ENCODE measurements around the gene ANKS1B. TPM values are rescaled to one million over a fixed set of nuclear protein-coding genes. Genes with fewer than 3 reads are reported as not detected.

ANKS1B gene
- total RNA-seq, 1 donor from 2014 or later = 11.3 TPM

DNA sequence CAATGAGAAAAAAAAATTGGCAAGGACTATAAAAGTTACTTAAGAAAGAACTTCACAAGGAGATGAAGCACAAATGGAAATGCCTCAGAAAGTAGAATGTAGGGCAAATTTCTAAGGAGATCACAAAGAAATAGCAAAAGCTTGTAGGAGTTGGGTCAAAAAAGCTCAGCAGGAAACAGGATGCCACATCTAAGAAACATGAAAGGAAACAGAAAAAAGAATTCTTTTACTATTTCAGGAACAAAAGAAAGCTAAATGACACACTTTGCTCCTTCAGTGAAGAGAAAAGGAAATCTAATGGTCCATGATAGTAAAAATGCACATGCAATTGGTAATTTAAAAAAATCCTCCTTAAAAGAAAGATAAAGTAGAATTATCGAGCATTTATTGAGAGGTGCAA, 789.3 kb downstream of the ANKS1B start:
- Mint-ChIP-seq H3K27ac (ENCODE audit: unreplicated experiment) (no peak overlapping the region), H3K9me3 (ENCODE audit: unreplicated experiment) (no peaks in the 10 kb centered on the region), H3K36me3 (ENCODE audit: unreplicated experiment) (no peaks in the 10 kb centered on the region), H3K4me1 (ENCODE audit: low read depth, unreplicated experiment) (no peaks in the 10 kb centered on the region), H3K4me3 (ENCODE audit: unreplicated experiment) (no peak overlapping the region), H3K27me3 (ENCODE audit: unreplicated experiment) (no peaks in the 10 kb centered on the region)
- TF ChIP-seq, protein P1, sequence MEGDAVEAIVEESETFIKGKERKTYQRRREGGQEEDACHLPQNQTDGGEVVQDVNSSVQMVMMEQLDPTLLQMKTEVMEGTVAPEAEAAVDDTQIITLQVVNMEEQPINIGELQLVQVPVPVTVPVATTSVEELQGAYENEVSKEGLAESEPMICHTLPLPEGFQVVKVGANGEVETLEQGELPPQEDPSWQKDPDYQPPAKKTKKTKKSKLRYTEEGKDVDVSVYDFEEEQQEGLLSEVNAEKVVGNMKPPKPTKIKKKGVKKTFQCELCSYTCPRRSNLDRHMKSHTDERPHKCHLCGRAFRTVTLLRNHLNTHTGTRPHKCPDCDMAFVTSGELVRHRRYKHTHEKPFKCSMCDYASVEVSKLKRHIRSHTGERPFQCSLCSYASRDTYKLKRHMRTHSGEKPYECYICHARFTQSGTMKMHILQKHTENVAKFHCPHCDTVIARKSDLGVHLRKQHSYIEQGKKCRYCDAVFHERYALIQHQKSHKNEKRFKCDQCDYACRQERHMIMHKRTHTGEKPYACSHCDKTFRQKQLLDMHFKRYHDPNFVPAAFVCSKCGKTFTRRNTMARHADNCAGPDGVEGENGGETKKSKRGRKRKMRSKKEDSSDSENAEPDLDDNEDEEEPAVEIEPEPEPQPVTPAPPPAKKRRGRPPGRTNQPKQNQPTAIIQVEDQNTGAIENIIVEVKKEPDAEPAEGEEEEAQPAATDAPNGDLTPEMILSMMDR (IDR thresholded peaks at IDR 0.05; ENCODE audit: partially characterized antibody, unreplicated experiment) = no peak
- DNase-seq = no peak

DNA sequence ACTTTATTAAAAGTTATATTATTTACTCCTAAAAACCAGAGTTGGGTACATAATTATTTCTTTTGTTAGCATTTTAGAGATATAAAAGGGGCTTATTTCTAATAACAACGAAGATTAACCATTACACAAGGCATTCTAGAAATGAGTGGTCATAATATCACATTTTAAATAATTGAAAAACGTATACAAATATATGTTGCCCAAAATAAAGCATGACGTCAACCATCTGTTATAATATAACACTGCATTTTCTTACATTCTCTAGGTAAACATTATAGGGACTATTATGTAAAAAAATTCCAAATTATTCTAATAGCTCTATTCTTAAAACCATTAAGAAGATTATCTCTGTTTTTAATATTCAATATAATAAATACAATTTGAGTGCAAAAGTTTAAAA, 792.2 kb downstream of the ANKS1B start:
- H3K27me3 Mint-ChIP-seq (ENCODE audit: unreplicated experiment) = no peaks in the 10 kb centered on the region
- H3K9me3 Mint-ChIP-seq (ENCODE audit: unreplicated experiment) = no peaks in the 10 kb centered on the region
- TF ChIP-seq, protein P1 (IDR thresholded peaks at IDR 0.05; ENCODE audit: partially characterized antibody, unreplicated experiment) = no peak
- no peak overlapping the region for H3K4me3 Mint-ChIP-seq (ENCODE audit: unreplicated experiment)
- no peak for DNase-seq
- H3K36me3 Mint-ChIP-seq (ENCODE audit: unreplicated experiment) = no peaks in the 10 kb centered on the region
- no peak overlapping the region for H3K27ac Mint-ChIP-seq (ENCODE audit: unreplicated experiment)
- H3K4me1 Mint-ChIP-seq (ENCODE audit: low read depth, unreplicated experiment) = no peaks in the 10 kb centered on the region

DNA sequence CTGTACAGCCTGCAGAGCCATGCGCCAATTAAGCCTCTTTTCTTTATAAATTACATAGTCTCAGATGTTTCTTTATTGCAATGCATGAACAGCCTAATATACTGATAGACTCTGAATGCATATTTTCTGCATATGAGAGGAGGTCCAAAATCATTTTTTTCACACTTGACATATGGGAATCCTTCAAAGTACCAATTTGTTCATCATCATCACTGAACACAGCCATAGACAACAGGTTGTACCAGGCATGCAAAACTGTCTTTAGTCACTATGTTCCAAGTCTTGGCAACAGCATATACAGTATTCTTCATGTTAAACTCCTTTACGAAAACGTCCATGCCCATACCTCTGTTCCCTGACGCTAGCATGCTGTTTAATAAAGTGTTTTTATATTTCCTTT, 807.9 kb downstream of the ANKS1B start:
- no peaks in the 10 kb centered on the region for H3K27me3 Mint-ChIP-seq (ENCODE audit: unreplicated experiment)
- H3K36me3 Mint-ChIP-seq (ENCODE audit: unreplicated experiment) = no peaks in the 10 kb centered on the region
- H3K9me3 Mint-ChIP-seq (ENCODE audit: unreplicated experiment) = peaks cover 4% of the 10 kb centered on the region
- TF ChIP-seq, protein P1 (IDR thresholded peaks at IDR 0.05; ENCODE audit: partially characterized antibody, unreplicated experiment) = no peak
- H3K4me3 Mint-ChIP-seq (ENCODE audit: unreplicated experiment) = no peak overlapping the region
- no peak overlapping the region for H3K27ac Mint-ChIP-seq (ENCODE audit: unreplicated experiment)
- no peaks in the 10 kb centered on the region for H3K4me1 Mint-ChIP-seq (ENCODE audit: low read depth, unreplicated experiment)
- no peak for DNase-seq

DNA sequence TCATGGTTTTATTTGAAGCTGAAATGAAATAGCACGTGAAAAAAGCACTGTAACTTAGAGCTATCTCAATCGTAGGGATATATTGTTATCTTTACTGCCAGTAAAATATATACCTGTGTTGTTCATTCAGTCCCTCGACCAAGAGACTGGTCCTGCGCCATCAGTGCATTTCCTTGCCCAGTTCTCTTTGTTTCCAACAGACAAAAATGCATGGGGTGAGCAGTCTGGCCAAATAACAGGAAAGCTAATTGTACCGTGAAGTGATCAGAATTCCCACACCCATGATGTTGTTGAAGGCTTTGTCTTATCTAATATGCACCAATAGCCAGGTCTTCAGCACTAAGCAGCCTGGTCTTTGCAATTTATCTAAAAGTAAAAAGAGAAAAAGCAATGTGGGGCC, 814.3 kb downstream of the ANKS1B start:
- no peak for DNase-seq
- Mint-ChIP-seq H3K4me1 (ENCODE audit: low read depth, unreplicated experiment) (no peaks in the 10 kb centered on the region), H3K27me3 (ENCODE audit: unreplicated experiment) (no peaks in the 10 kb centered on the region), H3K4me3 (ENCODE audit: unreplicated experiment) (no peak overlapping the region), H3K36me3 (ENCODE audit: unreplicated experiment) (no peaks in the 10 kb centered on the region), H3K9me3 (ENCODE audit: unreplicated experiment) (peaks cover 1% of the 10 kb centered on the region), H3K27ac (ENCODE audit: unreplicated experiment) (no peak overlapping the region)
- TF ChIP-seq, protein P1 (IDR thresholded peaks at IDR 0.05; ENCODE audit: partially characterized antibody, unreplicated experiment) = no peak

DNA sequence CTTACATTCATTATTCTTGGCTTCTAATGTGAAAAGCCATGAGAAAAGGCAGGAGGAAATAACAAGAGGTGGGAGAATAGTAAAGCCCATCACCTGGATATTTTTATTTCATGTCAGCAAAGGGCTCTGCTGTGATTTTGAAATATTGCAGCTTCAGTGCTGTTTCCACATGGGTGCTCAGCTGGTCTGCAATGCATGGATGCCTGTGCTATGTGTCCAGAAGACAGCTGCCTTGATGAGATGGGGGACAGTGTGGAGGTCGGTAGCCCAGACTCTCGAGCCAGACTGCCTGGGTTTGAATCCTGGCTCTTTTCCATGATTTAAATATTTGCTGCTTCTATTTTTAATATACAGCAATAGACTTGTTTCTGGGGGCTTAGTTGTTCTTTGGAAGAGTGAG, 814.7 kb downstream of the ANKS1B start:
- H3K4me3 Mint-ChIP-seq (ENCODE audit: unreplicated experiment) = no peak overlapping the region
- H3K36me3 Mint-ChIP-seq (ENCODE audit: unreplicated experiment) = no peaks in the 10 kb centered on the region
- no peak overlapping the region for H3K27ac Mint-ChIP-seq (ENCODE audit: unreplicated experiment)
- H3K4me1 Mint-ChIP-seq (ENCODE audit: low read depth, unreplicated experiment) = no peaks in the 10 kb centered on the region
- no peak for DNase-seq
- no peaks in the 10 kb centered on the region for H3K27me3 Mint-ChIP-seq (ENCODE audit: unreplicated experiment)
- peaks cover 1% of the 10 kb centered on the region for H3K9me3 Mint-ChIP-seq (ENCODE audit: unreplicated experiment)
- TF ChIP-seq, protein P1 (IDR thresholded peaks at IDR 0.05; ENCODE audit: partially characterized antibody, unreplicated experiment) = no peak

Data from glutamatergic neuron (in vitro differentiated cells).